ENCODE results near the gene PTPRD. TPM values are rescaled to one million over a fixed set of nuclear protein-coding genes. Genes with fewer than 3 reads are reported as not detected.

PTPRD gene
- total RNA-seq, 4 donors from 2014 or later: 0.78 to 11.7 (median 1.6) TPM

- no peak for ATAC-seq
- H3K4me3 ChIP-seq: no peak overlapping the region
- no peaks in the 10 kb centered on the region for H3K27me3 ChIP-seq
- DNase-seq: no peak
- TF ChIP-seq POLR2A (IDR thresholded peaks at IDR 0.05) (no peak), CTCF (IDR thresholded peaks at IDR 0.05 in 4 of 5, conservative IDR thresholded peaks at IDR 0.05 in 1 of 5) (no peak)
- no peaks in the 10 kb centered on the region for H3K36me3 ChIP-seq
- no peaks in the 10 kb centered on the region for H3K4me1 ChIP-seq
- intact Hi-C loops (cut with DNase I; ENCODE audit: low total_unique reads) (no loop called here), in situ Hi-C loops (cut with MboI; ENCODE audit: low sequenced_read_pairs in 4 of 4) (no loop called here)
- H3K27ac ChIP-seq: no peak overlapping the region
- H3K9me3 ChIP-seq: no peaks in the 10 kb centered on the region
Observed at GRCh38 chr9:8782237-8782636, 1830.6 kb downstream of the PTPRD start.

DNA sequence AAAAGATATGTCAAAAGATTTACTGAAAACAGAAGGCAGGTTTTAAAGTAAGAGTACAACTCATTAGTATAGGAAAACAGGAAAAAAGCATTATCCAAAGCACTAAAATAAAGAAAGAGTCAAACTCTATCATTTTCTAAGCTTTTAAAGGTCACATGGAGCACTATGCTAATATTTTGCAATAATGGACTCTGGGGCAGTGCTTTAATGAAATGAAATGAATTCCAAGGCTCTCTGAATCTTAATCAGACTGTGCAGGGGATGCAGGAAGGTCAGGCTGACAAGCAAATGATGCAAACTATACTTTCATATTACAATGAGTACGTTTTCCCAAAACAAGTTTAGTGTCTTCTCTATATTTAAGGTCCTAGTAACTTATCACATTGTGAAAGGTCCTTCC lies 1831.3 kb downstream of the PTPRD start:
- H3K27me3 ChIP-seq: no peaks in the 10 kb centered on the region
- in situ Hi-C loops (cut with MboI; ENCODE audit: low sequenced_read_pairs in 4 of 4): no loop called here
- intact Hi-C loops (cut with DNase I; ENCODE audit: low total_unique reads): no loop called here
- H3K27ac ChIP-seq: no peak overlapping the region
- no peaks in the 10 kb centered on the region for H3K9me3 ChIP-seq
- TF ChIP-seq POLR2A (IDR thresholded peaks at IDR 0.05) (no peak), CTCF (IDR thresholded peaks at IDR 0.05 in 4 of 5, conservative IDR thresholded peaks at IDR 0.05 in 1 of 5) (no peak)
- DNase-seq: no peak
- no peak for ATAC-seq
- H3K36me3 ChIP-seq: no peaks in the 10 kb centered on the region
- H3K4me3 ChIP-seq: no peak overlapping the region
- no peaks in the 10 kb centered on the region for H3K4me1 ChIP-seq

DNA sequence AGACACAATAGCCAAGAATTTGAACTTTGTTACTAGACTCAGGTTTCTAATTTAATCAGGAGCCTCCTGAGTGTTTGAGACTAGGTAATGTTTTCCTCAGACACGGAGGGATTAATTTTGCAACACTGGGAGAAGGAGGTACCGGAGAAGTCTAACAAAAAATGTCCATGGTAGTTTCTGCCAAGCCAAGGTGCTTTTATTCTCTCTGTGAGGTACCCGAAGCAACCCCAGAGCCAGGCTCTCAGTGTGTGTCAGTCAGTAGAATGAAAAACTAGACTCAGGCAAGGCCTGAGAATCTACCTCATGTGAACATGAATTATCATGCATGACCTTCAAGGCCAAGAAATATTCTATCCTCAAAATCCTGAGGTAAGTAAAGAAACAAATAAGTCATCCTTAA lies 1832.4 kb downstream of the PTPRD start:
- Histone ChIP-seq H3K36me3 (no peaks in the 10 kb centered on the region), H3K4me1 (no peaks in the 10 kb centered on the region), H3K27me3 (no peaks in the 10 kb centered on the region), H3K4me3 (no peak overlapping the region), H3K27ac (no peak overlapping the region), H3K9me3 (no peaks in the 10 kb centered on the region)
- in situ Hi-C loops (cut with MboI; ENCODE audit: low sequenced_read_pairs in 4 of 4): no loop called here
- DNase-seq (no peak), ATAC-seq (no peak)
- intact Hi-C loops (cut with DNase I; ENCODE audit: low total_unique reads): no loop called here
- no peak for TF ChIP-seq POLR2A (IDR thresholded peaks at IDR 0.05)
- TF ChIP-seq CTCF (IDR thresholded peaks at IDR 0.05 in 4 of 5, conservative IDR thresholded peaks at IDR 0.05 in 1 of 5): no peak

DNA sequence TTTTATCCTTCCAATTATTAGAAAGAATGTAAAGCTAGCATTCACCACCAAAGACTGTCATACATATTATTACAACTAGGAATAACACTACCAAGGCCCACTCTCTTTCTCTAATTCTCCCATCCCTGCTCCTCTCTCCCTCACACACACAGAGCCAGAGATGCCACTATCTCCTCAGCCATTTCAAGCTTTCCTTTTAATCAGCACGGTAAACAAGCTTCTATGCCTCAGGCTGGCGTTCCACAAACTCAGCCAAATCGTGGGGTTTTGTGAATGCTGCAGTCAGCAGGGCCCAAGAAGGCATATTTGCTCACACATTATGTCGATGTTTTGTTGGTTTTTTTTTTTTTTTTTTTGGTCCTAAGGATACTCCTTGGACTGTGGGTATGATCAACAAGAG lies 1833.3 kb downstream of the PTPRD start:
- in situ Hi-C loops (cut with MboI; ENCODE audit: low sequenced_read_pairs in 4 of 4): no loop called here
- no peaks in the 10 kb centered on the region for H3K4me1 ChIP-seq
- no peaks in the 10 kb centered on the region for H3K36me3 ChIP-seq
- TF ChIP-seq CTCF (IDR thresholded peaks at IDR 0.05 in 4 of 5, conservative IDR thresholded peaks at IDR 0.05 in 1 of 5): no peak
- no peak for TF ChIP-seq POLR2A (IDR thresholded peaks at IDR 0.05)
- H3K27ac ChIP-seq: no peak overlapping the region
- no peak overlapping the region for H3K4me3 ChIP-seq
- no peaks in the 10 kb centered on the region for H3K27me3 ChIP-seq
- intact Hi-C loops (cut with DNase I; ENCODE audit: low total_unique reads): no loop called here
- ATAC-seq: no peak
- H3K9me3 ChIP-seq: no peaks in the 10 kb centered on the region
- DNase-seq: no peak

- Histone ChIP-seq H3K27me3 (no peaks in the 10 kb centered on the region), H3K27ac (no peak overlapping the region), H3K36me3 (no peaks in the 10 kb centered on the region), H3K4me3 (no peak overlapping the region), H3K4me1 (no peaks in the 10 kb centered on the region), H3K9me3 (no peaks in the 10 kb centered on the region)
- DNase-seq (no peak), ATAC-seq (no peak)
- in situ Hi-C loops (cut with MboI; ENCODE audit: low sequenced_read_pairs in 4 of 4) (no loop called here), intact Hi-C loops (cut with DNase I; ENCODE audit: low total_unique reads) (no loop called here)
- TF ChIP-seq CTCF (IDR thresholded peaks at IDR 0.05 in 4 of 5, conservative IDR thresholded peaks at IDR 0.05 in 1 of 5) (no peak), POLR2A (IDR thresholded peaks at IDR 0.05) (no peak)
Observed at GRCh38 chr9:8778356-8778755, 1834.4 kb downstream of the PTPRD start.
